WTC11 (cell line): ENCODE results near the gene SGIP1. TPM values are rescaled to one million over a fixed set of nuclear protein-coding genes. Genes with fewer than 3 reads are reported as not detected.

Experiments used
- ATAC-seq: fragments of 200-7000 bp; cut with Tn5 transposase; 2 replicates; pipeline ENCODE4 v1.10.0; 2021; ENCODE audit warnings: mild to moderate bottlenecking, moderate library complexity
- CTCF ChIA-PET: fragments of 300-600 bp; sonication (Branson Sonifier 250); formaldehyde crosslinking; loops from one replicate; lab custom pipeline; 2021; ENCODE audit warnings: antibody characterized with exemption; lab: Charles Lee
- POLR2A ChIA-PET: fragments of 350-600 bp; sonication (Branson Sonifier 250); formaldehyde crosslinking; loops from one replicate; lab custom pipeline; 2021; ENCODE audit warnings: antibody characterized with exemption; lab: Charles Lee
- DNase-seq: peaks from one replicate; pipeline ENCODE4 v3.0.0; 2021; ENCODE audit warnings: low spot score
- H3K27ac Mint-ChIP-seq: 2 replicates; pipeline ENCODE4 v1.8.0; 2021; ENCODE audit warnings: mixed read lengths
- H3K27me3 Mint-ChIP-seq: 2 replicates; pipeline ENCODE4 v1.8.0; 2021; ENCODE audit warnings: low read depth, mild to moderate bottlenecking, moderate library complexity, mixed read lengths
- H3K36me3 Mint-ChIP-seq: 2 replicates; pipeline ENCODE4 v1.8.0; 2021; ENCODE audit warnings: mixed read lengths
- H3K4me1 Mint-ChIP-seq: 2 replicates; pipeline ENCODE4 v1.8.0; 2022; ENCODE audit warnings: mixed read lengths
- H3K4me3 Mint-ChIP-seq: 2 replicates; pipeline ENCODE4 v1.8.0; 2021; ENCODE audit warnings: mild to moderate bottlenecking, moderate library complexity, mixed read lengths
- H3K9me3 Mint-ChIP-seq: 2 replicates; pipeline ENCODE4 v1.8.0; 2021; ENCODE audit warnings: mixed read lengths
- ATF6 ChIP-seq: sonication (generic); formaldehyde crosslinking; IDR thresholded peaks from 2 replicates; pipeline ENCODE4 v1.8.1; 2023; ENCODE audit warnings: mild to moderate bottlenecking, missing genetic modification reagents
- E2F4 ChIP-seq: sonication (generic); formaldehyde crosslinking; IDR thresholded peaks from 2 replicates; pipeline ENCODE4 v1.8.1; 2022; ENCODE audit warnings: low read depth, mild to moderate bottlenecking, moderate library complexity, missing genetic modification reagents, borderline replicate concordance
- E2F5 ChIP-seq: sonication (generic); formaldehyde crosslinking; IDR thresholded peaks from 2 replicates; pipeline ENCODE4 v1.8.1; 2022; ENCODE audit warnings: mild to moderate bottlenecking, moderate library complexity, missing genetic modification reagents
- ELF4 ChIP-seq: sonication (generic); formaldehyde crosslinking; IDR thresholded peaks from 2 replicates; pipeline ENCODE4 v1.8.1; 2022; ENCODE audit warnings: low read depth, mild to moderate bottlenecking, moderate library complexity, missing genetic modification reagents
- ETV6 ChIP-seq: sonication (generic); formaldehyde crosslinking; IDR thresholded peaks from 2 replicates; pipeline ENCODE4 v1.8.1; 2022; ENCODE audit warnings: mild to moderate bottlenecking, missing genetic modification reagents
- FOXP1 ChIP-seq: sonication (generic); formaldehyde crosslinking; IDR thresholded peaks from 2 replicates; pipeline ENCODE4 v1.8.0; 2022; ENCODE audit warnings: missing genetic modification reagents, mild to moderate bottlenecking, moderate library complexity, borderline replicate concordance
- HMGXB4 ChIP-seq: sonication (generic); formaldehyde crosslinking; IDR thresholded peaks from 2 replicates; pipeline ENCODE4 v1.8.1; 2023; ENCODE audit warnings: mild to moderate bottlenecking, moderate library complexity, missing genetic modification reagents
- IRF2 ChIP-seq: sonication (generic); formaldehyde crosslinking; IDR thresholded peaks from 2 replicates; pipeline ENCODE4 v1.8.0; 2022; ENCODE audit warnings: low read depth, missing genetic modification reagents, borderline replicate concordance
- NR2C2 ChIP-seq: sonication (generic); formaldehyde crosslinking; IDR thresholded peaks from 2 replicates; pipeline ENCODE4 v1.8.0; 2022; ENCODE audit warnings: mild to moderate bottlenecking, missing genetic modification reagents
- RELA ChIP-seq: sonication (generic); formaldehyde crosslinking; IDR thresholded peaks from 2 replicates; pipeline ENCODE4 v1.8.1; 2022; ENCODE audit warnings: missing genetic modification reagents, mild to moderate bottlenecking, borderline replicate concordance
- RORB ChIP-seq: fragments of 250-450 bp; sonication (Bioruptor Pico); IDR thresholded peaks from 2 replicates; pipeline ENCODE4 v1.9.0; 2021; ENCODE audit warnings: mild to moderate bottlenecking
- SMAD3 ChIP-seq: sonication (generic); formaldehyde crosslinking; IDR thresholded peaks from 2 replicates; pipeline ENCODE4 v1.8.0; 2022; ENCODE audit warnings: missing genetic modification reagents, mild to moderate bottlenecking, borderline replicate concordance
- SMAD4 ChIP-seq: sonication (generic); formaldehyde crosslinking; IDR thresholded peaks from 2 replicates; pipeline ENCODE4 v1.8.0; 2022; ENCODE audit warnings: mild to moderate bottlenecking, missing genetic modification reagents
- TCF7 ChIP-seq: sonication (generic); formaldehyde crosslinking; IDR thresholded peaks from 2 replicates; pipeline ENCODE4 v1.8.0; 2022; ENCODE audit warnings: mild to moderate bottlenecking, low read depth, missing genetic modification reagents, moderate library complexity
- USF1 ChIP-seq: sonication (generic); formaldehyde crosslinking; IDR thresholded peaks from 2 replicates; pipeline ENCODE4 v1.8.0; 2022; ENCODE audit warnings: mild to moderate bottlenecking, missing genetic modification reagents
- ZBTB21 ChIP-seq: sonication (generic); formaldehyde crosslinking; IDR thresholded peaks from 2 replicates; pipeline ENCODE4 v1.8.1; 2023; ENCODE audit warnings: mild to moderate bottlenecking, missing genetic modification reagents, borderline replicate concordance
- ZNF317 ChIP-seq: sonication (generic); formaldehyde crosslinking; IDR thresholded peaks from 2 replicates; pipeline ENCODE4 v1.8.1; 2023; ENCODE audit warnings: low read depth, mild to moderate bottlenecking, moderate library complexity, missing genetic modification reagents, borderline replicate concordance
- total RNA-seq: library from RNA; stranded (reverse); gene quantifications from 3 replicates; pipeline ENCODE4 v1.2.3, GENCODE V29; 2021

SGIP1 gene
- total RNA-seq, 1 experiment from 2014 or later = 3.9 TPM

GRCh38 chr1:66690666-66691381 lies 156.9 kb downstream of the SGIP1 start (continued):
- no peak for TF ChIP-seq ATF6
- no peak for TF ChIP-seq TCF7 (CRISPR knock-in tag)
- TF ChIP-seq, all 79 proteins: peak for 0

GRCh38 chr1:66692681-66693080 lies 158.7 kb downstream of the SGIP1 start:
- ChIA-PET CTCF (no interaction called here), POLR2A (no interaction called here)
- H3K27ac Mint-ChIP-seq = no peak overlapping the region
- no peaks in the 10 kb centered on the region for H3K27me3 Mint-ChIP-seq
- no peaks in the 10 kb centered on the region for H3K9me3 Mint-ChIP-seq
- peaks cover 21% of the 10 kb centered on the region for H3K4me1 Mint-ChIP-seq
- H3K4me3 Mint-ChIP-seq = no peak overlapping the region
- TF ChIP-seq ZNF317 (CRISPR knock-in tag) (no peak), E2F4 (no peak), HMGXB4 (CRISPR knock-in tag) (no peak), E2F5 (no peak), RELA (CRISPR knock-in tag) (no peak), SMAD3 (no peak), RORB (no peak)
- DNase-seq (no peak), ATAC-seq (no peak)
- H3K36me3 Mint-ChIP-seq = no peaks in the 10 kb centered on the region

GRCh38 chr1:66693856-66694255 lies 159.9 kb downstream of the SGIP1 start:
- CTCF ChIA-PET = no interaction called here
- H3K27me3 Mint-ChIP-seq = no peaks in the 10 kb centered on the region
- no peak overlapping the region for H3K4me3 Mint-ChIP-seq

More at GRCh38 chr1:66693856-66694255, 159.9 kb downstream of the SGIP1 start:
- Mint-ChIP-seq H3K27ac (no peak overlapping the region), H3K9me3 (no peaks in the 10 kb centered on the region), H3K4me1 (peaks cover 21% of the 10 kb centered on the region), H3K36me3 (no peaks in the 10 kb centered on the region)
- POLR2A ChIA-PET = no interaction called here
- ATAC-seq (no peak), DNase-seq (no peak)
- TF ChIP-seq NR2C2 (CRISPR knock-in tag) (no peak), ELF4 (CRISPR knock-in tag) (no peak), IRF2 (CRISPR knock-in tag) (no peak), FOXP1 (CRISPR knock-in tag) (no peak), ZBTB21 (CRISPR knock-in tag) (no peak), ETV6 (no peak), SMAD4 (no peak), USF1 (CRISPR knock-in tag) (no peak)
